Suprapubic skin (tissue), 3 donors: ENCODE results near the gene EEPD1.

Experiments used
- CTCF ChIP-seq, 2 donors: fragments of 200-600 bp in 1 of 2; fragments of 450-650 bp in 1 of 2; sonication (generic) in 1 of 2; IDR thresholded peaks; one replicate each; pipeline ENCODE4 v1.5.1; 2016 to 2019; ENCODE audit warnings: antibody characterized with exemption in 2 of 2, mild to moderate bottlenecking in 1 of 2, moderate library complexity in 1 of 2
- POLR2AphosphoS5 ChIP-seq, 3 donors: sonication (generic); formaldehyde crosslinking; IDR thresholded peaks; one replicate each; pipeline ENCODE4 v1.6.1; 2017; ENCODE audit warnings: antibody characterized with exemption in 3 of 3

- TF ChIP-seq CTCF (IDR thresholded peaks at IDR 0.05) = no peak
- no peak for TF ChIP-seq POLR2AphosphoS5 (IDR thresholded peaks at IDR 0.05)
Observed at GRCh38 chr7:36313607-36314006, 160.6 kb downstream of the EEPD1 start.
